Endothelial cell of umbilical vein (primary cell): ENCODE measurements around the gene DAPK3.
"Not testable (repeated sequence)": the region's sequence is repeated elsewhere in the genome, so short reads cannot be mapped to it uniquely, and the experiment has no call there.

ENCODE experiments used
- EZH2 ChIP-seq: IDR thresholded peaks from 2 replicates; pipeline ENCODE4 v1.6.1; 2012; ENCODE audit warnings: borderline replicate concordance, low read depth, mild to moderate bottlenecking, moderate library complexity, low read length, inconsistent platforms; ENCODE audit not compliant: severe bottlenecking
- FOS ChIP-seq: IDR thresholded peaks from 2 replicates; pipeline ENCODE4 v1.6.1; 2011; ENCODE audit warnings: mild to moderate bottlenecking, low read length, moderate library complexity, borderline replicate concordance; ENCODE audit not compliant: insufficient read depth
- GATA2 ChIP-seq: IDR thresholded peaks from 2 replicates; pipeline ENCODE4 v1.7.0; 2011; ENCODE audit warnings: low read depth, mild to moderate bottlenecking, moderate library complexity, mixed read lengths, low read length; ENCODE audit not compliant: insufficient read length, insufficient read depth
- JUN ChIP-seq: IDR thresholded peaks from 2 replicates; pipeline ENCODE4 v1.6.1; 2011; ENCODE audit warnings: borderline replicate concordance, low read depth; ENCODE audit not compliant: insufficient read length, insufficient read depth
- MYC ChIP-seq: IDR thresholded peaks from one replicate; pipeline ENCODE4 v1.6.1; 2011; ENCODE audit warnings: mild to moderate bottlenecking, low read depth, low read length
- POLR2A ChIP-seq: IDR thresholded peaks from 2 replicates; pipeline ENCODE4 v1.6.1; 2012; ENCODE audit warnings: low read depth, mild to moderate bottlenecking, control low read depth, low read length
- POLR2AphosphoS5 ChIP-seq: IDR thresholded peaks from 2 replicates; pipeline ENCODE4 v1.6.1; 2012; ENCODE audit warnings: low read depth, mild to moderate bottlenecking, control low read depth, low read length, moderate library complexity; ENCODE audit not compliant: insufficient read depth
- TF ChIP-seq, protein P1 (sequence below), 2 donors: IDR thresholded peaks; 1 replicate in 1 of 2; 2 replicates in 1 of 2; pipeline ENCODE4 v1.5.1; 2011; ENCODE audit warnings: low read length in 2 of 2, mild to moderate bottlenecking in 2 of 2, moderate library complexity in 2 of 2, control low read depth in 1 of 2, inconsistent platforms in 1 of 2, low read depth in 1 of 2; ENCODE audit not compliant: insufficient read depth in 1 of 2; ENCODE audit errors: extremely low read depth in 1 of 2
- TF ChIP-seq, protein P2 (sequence below): IDR thresholded peaks from 2 replicates; pipeline ENCODE4 v1.6.1; 2011; ENCODE audit not compliant: insufficient read depth, insufficient read length

- TF ChIP-seq, protein P1, sequence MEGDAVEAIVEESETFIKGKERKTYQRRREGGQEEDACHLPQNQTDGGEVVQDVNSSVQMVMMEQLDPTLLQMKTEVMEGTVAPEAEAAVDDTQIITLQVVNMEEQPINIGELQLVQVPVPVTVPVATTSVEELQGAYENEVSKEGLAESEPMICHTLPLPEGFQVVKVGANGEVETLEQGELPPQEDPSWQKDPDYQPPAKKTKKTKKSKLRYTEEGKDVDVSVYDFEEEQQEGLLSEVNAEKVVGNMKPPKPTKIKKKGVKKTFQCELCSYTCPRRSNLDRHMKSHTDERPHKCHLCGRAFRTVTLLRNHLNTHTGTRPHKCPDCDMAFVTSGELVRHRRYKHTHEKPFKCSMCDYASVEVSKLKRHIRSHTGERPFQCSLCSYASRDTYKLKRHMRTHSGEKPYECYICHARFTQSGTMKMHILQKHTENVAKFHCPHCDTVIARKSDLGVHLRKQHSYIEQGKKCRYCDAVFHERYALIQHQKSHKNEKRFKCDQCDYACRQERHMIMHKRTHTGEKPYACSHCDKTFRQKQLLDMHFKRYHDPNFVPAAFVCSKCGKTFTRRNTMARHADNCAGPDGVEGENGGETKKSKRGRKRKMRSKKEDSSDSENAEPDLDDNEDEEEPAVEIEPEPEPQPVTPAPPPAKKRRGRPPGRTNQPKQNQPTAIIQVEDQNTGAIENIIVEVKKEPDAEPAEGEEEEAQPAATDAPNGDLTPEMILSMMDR (IDR thresholded peaks at IDR 0.05; ENCODE audit: extremely low read depth in 1 of 2, insufficient read depth in 1 of 2, low read depth in 1 of 2, low read length in 2 of 2): not testable (repeated sequence)
- TF ChIP-seq POLR2AphosphoS5, GATA2, POLR2A, EZH2, JUN, FOS, MYC: not testable (repeated sequence)
- TF ChIP-seq, protein P2, sequence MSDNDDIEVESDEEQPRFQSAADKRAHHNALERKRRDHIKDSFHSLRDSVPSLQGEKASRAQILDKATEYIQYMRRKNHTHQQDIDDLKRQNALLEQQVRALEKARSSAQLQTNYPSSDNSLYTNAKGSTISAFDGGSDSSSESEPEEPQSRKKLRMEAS: not testable (repeated sequence)
Observed at GRCh38 chr19:3998667-3999412, 27.9 kb upstream of the DAPK3 start.
